GM18951 (cell line): Measurements from ENCODE around the gene SLC66A2.

Experiments used
- POLR2A ChIP-seq: IDR thresholded peaks from 4 replicates; pipeline ENCODE4 v1.6.1; 2011; ENCODE audit warnings: mild to moderate bottlenecking; ENCODE audit not compliant: insufficient read length, insufficient read depth; ENCODE audit errors: extremely low read depth
- in situ Hi-C: fragments of 300-500 bp; cut with MboI; formaldehyde crosslinking; loops from one replicate; pipeline ENCODE4 v1.12.0; 2022; ENCODE audit warnings: low sequenced_read_pairs, mixed read lengths, inconsistent platforms; ENCODE audit not compliant: unreplicated experiment

Gene SLC66A2

GRCh38 chr18:79864006-79864725 lies 87.3 kb downstream of the SLC66A2 start:
- in situ Hi-C loops: no loop called here
- no peak for TF ChIP-seq POLR2A

- no peak for TF ChIP-seq POLR2A
- in situ Hi-C loops: no loop called here
Observed at GRCh38 chr18:79863161-79864005, 88.1 kb downstream of the SLC66A2 start.

GRCh38 chr18:79862562-79862961 lies 88.9 kb downstream of the SLC66A2 start:
- TF ChIP-seq POLR2A: no peak
- in situ Hi-C loops: no loop called here

- TF ChIP-seq POLR2A: no peak
- in situ Hi-C loops: no loop called here
Observed at GRCh38 chr18:79861687-79862086, 89.8 kb downstream of the SLC66A2 start.

GRCh38 chr18:79859314-79859713 lies 92.1 kb downstream of the SLC66A2 start:
- no peak for TF ChIP-seq POLR2A
- in situ Hi-C loops: no loop called here

GRCh38 chr18:79857082-79857671 lies 94.3 kb downstream of the SLC66A2 start:
- no peak for TF ChIP-seq POLR2A
- in situ Hi-C loops: no loop called here

- in situ Hi-C loops: no loop called here
- TF ChIP-seq POLR2A: no peak
Observed at GRCh38 chr18:79856119-79857007, 95.1 kb downstream of the SLC66A2 start.

GRCh38 chr18:79855147-79855933 lies 96.1 kb downstream of the SLC66A2 start:
- in situ Hi-C loops: no loop called here
- no peak for TF ChIP-seq POLR2A

- TF ChIP-seq POLR2A: no peak
- in situ Hi-C loops: no loop called here
Observed at GRCh38 chr18:79853993-79854364, 97.5 kb downstream of the SLC66A2 start.

GRCh38 chr18:79853303-79853992 lies 98.0 kb downstream of the SLC66A2 start:
- in situ Hi-C loops: no loop called here

GRCh38 chr18:79852561-79853302 lies 98.7 kb downstream of the SLC66A2 start:
- in situ Hi-C loops: no loop called here
- no peak for TF ChIP-seq POLR2A

More at GRCh38 chr18:79853303-79853992, 98.0 kb downstream of the SLC66A2 start:
- no peak for TF ChIP-seq POLR2A
